GM12864 (cell line): Measurements from ENCODE around the gene IKZF3.
A peak's percentile ranks its signal among the peaks of the same experiment; 100 is the strongest.

Experiments used
- DNase-seq: peaks from one replicate; pipeline ENCODE4 v3.0.0-alpha.2; 2011; ENCODE audit warnings: low read depth
- H3K4me3 ChIP-seq: 2 replicates; pipeline ENCODE4 v1.5.1; 2011; ENCODE audit warnings: mild to moderate bottlenecking, low read depth, low read length, control low read depth
- TF ChIP-seq, protein P1 (sequence below): IDR thresholded peaks from 2 replicates; pipeline ENCODE4 v1.5.1; 2011; ENCODE audit warnings: low read depth, mild to moderate bottlenecking, moderate library complexity, low read length, control low read depth, inconsistent platforms; ENCODE audit errors: missing control alignments

The IKZF3 gene

DNA sequence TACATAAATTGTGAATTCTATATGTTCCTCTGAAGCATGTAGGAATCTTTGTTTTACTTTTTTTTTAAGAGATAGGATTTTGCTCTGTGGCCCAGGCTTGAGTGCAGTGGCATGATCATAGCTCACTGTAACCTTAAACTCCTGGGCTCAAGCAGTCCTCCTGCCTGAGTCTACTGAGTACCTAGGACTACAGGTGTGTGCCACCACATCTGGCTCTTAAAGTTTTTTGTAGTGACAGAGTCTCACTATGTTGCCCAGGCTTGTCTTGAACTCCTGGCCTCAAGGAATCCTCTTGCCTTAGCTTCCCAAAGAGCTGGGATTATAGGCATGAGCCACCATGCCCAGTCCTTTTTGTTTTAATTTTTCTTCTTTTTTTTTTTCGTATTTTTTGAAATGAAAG, 25.3 kb downstream of the IKZF3 start:
- TF ChIP-seq, protein P1, sequence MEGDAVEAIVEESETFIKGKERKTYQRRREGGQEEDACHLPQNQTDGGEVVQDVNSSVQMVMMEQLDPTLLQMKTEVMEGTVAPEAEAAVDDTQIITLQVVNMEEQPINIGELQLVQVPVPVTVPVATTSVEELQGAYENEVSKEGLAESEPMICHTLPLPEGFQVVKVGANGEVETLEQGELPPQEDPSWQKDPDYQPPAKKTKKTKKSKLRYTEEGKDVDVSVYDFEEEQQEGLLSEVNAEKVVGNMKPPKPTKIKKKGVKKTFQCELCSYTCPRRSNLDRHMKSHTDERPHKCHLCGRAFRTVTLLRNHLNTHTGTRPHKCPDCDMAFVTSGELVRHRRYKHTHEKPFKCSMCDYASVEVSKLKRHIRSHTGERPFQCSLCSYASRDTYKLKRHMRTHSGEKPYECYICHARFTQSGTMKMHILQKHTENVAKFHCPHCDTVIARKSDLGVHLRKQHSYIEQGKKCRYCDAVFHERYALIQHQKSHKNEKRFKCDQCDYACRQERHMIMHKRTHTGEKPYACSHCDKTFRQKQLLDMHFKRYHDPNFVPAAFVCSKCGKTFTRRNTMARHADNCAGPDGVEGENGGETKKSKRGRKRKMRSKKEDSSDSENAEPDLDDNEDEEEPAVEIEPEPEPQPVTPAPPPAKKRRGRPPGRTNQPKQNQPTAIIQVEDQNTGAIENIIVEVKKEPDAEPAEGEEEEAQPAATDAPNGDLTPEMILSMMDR: no peak
- DNase-seq: no peak
- no peak overlapping the region for H3K4me3 ChIP-seq

DNA sequence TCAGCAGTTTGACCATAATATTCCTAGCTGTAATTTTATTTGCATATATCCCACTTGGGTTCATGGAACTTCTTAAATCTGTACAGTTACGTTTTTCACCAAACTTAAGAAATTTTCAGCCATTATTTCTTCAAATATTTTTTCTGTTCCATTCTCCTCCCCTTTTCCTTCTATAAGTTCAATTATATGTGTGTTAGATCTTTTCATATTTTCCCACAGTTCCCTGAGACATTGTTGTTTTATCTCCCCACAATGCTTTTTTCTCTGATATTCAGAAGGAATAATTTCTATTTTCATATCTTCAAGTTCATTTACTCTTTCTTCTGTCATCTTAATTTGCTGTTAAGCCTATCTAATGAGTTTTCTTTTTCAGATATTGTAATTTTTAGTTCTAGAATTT, 26.1 kb downstream of the IKZF3 start:
- H3K4me3 ChIP-seq: no peak overlapping the region
- DNase-seq: no peak
- TF ChIP-seq, protein P1: no peak

DNA sequence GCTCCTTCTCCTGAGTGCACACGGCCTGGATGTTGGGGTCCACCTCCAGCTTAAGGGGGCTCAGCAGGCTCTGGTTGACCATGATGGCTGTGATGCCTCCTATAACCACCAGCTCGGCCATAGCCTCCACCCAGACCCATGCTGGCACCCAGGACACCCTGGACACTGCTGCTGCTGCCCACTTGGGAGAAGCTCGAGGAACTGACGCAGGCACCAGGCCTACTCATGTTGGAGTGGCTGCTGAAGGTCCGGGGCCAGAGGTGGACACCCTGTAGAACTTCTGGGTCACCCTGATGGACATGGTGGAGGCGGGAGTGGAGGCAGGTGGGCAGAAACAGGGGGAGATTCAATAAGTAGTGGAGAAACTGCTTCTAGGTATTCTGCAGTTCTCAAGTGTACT, 28.0 kb downstream of the IKZF3 start:
- DNase-seq: no peak
- H3K4me3 ChIP-seq: no peak overlapping the region
- TF ChIP-seq, protein P1: no peak

DNA sequence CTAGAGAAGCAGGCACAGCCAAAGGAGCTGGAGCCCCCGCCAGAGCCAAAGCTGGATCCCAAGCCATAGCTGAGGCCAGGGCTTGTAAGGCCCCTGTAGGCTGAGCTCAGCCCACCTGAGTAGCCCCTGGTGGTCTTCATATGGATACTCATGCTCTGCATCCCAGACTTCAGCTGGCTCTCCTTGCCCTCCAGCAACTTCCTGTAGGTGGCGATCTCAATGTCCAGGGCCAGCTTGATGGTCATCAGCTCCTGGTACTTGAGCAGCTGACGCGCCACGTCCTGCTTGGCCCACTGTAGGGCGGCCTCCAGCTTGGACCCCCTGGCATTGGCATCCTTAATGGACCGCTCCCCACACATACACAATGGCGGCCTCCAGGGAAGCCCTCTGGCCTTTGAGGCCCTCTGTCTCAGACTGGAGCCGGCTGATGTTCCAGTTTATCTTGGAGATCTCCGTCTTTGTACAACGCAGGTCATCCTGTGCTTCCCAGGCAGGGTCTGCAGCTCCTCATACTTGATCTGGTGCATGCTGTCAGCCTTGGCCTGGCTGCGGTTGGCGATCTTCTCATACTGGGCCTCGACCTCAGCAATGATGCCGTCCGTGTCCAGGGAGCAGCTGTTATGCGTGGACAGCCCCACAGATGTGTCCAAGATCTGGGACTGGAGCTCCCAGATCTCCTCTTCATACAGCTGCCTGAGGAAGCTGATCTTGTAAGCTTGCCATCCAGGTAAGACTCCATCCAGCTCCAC, 28.9 kb downstream of the IKZF3 start:
- TF ChIP-seq, protein P1: peak; percentile 9

DNA sequence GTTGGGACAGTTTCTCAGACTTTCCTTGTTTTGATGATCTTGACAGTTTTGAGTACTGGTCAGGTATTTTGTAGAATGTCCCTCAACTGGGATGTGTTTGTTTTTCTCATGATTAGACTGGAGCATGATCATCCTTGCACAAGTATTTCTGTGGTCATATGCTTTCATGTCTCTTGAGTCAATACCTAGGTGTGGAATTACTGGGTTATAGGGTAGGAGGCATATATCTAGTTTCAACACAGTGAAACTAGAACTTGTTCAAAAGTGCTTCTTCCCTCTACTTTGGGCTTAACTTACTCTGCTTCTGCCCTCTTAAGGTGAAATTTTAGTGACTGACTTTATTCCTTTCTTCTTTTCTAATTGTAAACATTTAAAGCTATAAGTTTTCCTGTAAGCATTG, 30.1 kb downstream of the IKZF3 start:
- TF ChIP-seq, protein P1: no peak
- H3K4me3 ChIP-seq: no peak overlapping the region
- no peak for DNase-seq

More for the DNA sequence above, 28.9 kb downstream of the IKZF3 start:
- H3K4me3 ChIP-seq: no peak overlapping the region
- DNase-seq: no peak

DNA sequence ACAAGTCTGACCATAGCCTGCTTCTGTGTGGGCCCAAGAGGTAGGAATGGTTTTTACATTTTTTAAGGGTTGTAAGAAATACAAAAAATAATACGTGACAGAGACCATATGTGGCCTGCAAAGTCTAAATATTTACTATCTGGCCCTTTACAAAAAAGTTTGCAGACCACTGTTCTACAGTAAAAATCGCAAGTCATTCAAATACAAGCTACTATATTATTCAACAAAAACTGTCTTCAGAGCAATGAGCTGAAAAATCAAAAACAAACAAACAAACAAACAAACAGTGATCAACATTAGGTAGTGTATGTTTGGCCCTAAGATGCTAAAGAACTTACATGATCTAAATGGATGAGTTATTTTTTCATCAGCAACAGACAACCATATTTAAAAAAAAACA, 32.5 kb downstream of the IKZF3 start:
- TF ChIP-seq, protein P1: no peak
- no peak overlapping the region for H3K4me3 ChIP-seq
- no peak for DNase-seq

DNA sequence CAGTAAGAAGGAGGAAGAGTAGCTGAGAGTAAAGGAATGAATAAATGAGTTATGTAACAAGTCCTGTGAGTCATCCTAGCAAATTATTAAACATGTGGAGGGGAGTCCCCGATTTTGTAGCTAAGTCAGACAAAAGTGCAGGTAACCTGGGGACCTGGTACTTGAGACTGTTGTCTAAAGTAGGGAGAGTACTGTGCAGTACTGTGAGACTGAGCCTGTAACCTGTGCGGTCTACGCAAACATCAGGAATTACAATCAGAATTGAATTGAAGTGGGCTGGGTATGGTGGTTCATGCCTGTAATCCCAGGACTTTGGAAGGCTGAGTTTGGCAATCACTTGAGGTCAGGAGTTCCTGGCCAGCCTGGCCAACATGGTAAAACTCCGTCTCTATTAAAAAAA, 35.7 kb downstream of the IKZF3 start:
- no peak for DNase-seq
- TF ChIP-seq, protein P1: no peak
- no peak overlapping the region for H3K4me3 ChIP-seq
